HG03039 (cell line): ENCODE results near the gene ENO2.

Experiments
- ATAC-seq: cut with Tn5 transposase; IDR thresholded peaks from one replicate; pipeline ENCODE4 v1.9.1; 2021; ENCODE audit warnings: mild to moderate bottlenecking, moderate library complexity; ENCODE audit not compliant: unreplicated experiment

The ENO2 gene

DNA sequence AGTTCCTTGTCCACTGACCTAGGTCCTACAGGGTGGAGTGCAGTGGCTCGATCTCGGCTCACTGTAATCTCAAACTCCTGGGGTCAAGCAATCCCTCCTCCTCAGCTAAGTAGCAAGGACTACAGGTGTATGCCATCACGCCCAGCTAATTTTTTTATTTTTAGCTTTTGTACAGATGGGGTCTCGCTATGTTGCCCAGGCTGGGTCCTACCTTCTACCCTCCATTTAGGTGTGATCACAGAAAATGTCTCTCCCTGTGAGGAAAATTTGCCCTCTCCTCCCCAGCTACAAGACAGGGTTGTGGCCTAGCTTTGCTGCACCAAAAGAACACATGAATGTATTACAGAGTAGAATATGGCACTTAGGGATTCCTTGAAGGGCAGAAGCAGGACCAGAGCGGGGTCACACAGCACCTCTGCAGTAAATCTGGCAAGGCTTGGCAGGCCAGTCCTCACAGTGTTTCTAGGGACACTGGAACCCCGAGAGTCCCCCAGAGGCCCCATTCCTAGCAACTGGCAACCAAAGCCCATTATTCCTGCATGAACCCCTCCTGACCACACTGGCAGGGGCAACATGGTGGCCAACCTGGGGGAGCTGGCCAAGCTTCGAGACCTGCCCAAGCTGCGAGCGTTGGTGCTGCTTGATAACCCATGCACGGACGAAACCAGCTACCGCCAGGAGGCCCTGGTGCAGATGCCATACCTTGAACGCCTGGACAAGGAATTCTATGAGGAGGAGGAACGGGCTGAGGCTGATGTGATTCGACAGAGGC lies 2.0 kb upstream of the ENO2 start:
- ATAC-seq, result no peak

DNA sequence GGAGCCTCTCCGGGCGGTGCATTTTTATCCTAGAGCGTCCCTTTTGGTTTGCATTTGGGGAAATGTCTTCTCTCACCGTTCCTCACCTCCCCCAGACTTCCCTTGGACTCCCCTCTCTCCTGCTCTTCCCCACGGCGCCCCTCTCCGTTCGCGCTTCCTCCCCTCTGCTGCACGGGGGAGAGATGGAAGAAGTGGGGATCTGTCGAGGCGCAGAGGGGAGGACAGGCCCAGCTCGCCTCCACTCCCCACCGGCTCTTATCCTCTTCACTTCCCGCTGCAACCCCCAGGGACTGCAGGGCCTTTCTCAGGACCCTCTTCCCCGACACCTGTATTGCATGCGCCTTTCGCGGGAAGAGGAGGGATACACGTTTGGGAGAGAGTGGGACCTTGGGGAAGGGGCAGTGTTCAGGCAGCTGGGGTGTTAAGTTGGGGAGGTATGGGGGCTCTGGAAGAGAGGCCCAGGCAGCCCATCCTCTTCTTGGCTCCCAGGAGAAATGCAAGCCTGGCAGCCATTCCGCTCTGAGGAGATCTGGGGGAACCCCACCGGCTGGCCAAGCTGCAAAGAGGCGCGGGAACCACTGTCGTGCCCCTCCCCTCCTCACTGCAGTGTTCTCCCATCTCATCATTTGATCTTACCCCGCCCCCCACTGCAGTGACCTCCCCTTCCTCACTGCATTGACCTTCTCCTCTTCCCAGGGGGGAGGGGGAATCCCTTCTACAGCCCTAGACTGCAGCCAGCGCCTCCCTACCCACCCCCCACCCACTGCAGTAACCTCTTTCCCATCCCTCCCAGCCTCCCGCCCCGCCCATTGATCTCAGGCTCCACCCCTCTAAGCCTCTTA lies 788 bp downstream of the ENO2 start:
- no peak for ATAC-seq

DNA sequence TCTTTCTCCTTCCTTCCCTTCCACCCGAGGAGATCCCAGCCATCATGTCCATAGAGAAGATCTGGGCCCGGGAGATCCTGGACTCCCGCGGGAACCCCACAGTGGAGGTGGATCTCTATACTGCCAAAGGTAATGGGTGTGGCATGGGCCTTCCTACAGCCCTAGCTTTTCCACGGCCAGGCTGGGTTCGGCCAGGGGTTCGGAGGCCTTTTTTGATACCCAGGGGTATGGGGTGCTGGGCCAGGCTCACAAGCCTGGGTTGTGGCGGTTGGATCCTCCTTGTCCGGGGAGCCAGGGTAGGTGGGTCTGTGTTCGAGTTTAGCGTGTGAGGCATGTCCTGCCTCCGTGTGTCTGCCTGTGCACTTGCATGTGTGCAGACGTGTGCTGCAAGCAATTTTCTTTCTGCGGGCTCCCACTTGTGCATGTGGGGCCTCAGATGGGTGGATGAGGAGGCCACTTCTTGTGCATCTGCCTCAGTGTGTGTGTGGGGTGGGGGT lies 1.5 kb downstream of the ENO2 start:
- ATAC-seq, result no peak

DNA sequence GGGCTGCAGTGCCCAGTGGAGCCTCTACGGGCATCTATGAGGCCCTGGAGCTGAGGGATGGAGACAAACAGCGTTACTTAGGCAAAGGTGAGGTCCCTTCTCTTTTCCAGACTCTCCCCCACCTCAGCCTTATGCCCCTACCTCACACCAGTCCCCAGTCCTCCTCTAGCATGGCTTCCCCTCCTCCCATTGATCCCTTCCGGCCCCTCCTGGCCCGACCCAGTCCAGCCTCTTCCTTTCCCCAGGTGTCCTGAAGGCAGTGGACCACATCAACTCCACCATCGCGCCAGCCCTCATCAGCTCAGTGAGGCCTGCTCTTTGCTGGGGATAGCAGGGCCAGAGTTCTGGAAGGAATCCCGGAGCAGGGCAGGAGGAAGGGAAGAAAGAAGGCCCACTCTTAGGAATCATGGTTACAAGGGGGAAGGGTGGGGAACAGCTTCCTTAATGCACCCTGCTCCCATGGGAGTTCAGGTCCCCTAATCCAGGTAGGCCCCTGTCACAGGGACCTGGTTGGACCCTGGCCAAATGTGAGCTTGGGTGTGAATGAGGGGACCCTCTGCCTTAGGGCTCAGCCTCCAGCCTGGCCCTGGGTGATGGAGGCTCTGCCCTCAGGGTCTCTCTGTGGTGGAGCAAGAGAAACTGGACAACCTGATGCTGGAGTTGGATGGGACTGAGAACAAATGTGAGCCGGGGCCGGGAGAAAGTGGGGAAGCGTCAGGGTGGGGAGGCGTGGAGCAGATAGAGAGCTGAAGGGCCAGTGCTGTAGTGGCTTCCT lies 2.2 kb downstream of the ENO2 start:
- ATAC-seq, result no peak

DNA sequence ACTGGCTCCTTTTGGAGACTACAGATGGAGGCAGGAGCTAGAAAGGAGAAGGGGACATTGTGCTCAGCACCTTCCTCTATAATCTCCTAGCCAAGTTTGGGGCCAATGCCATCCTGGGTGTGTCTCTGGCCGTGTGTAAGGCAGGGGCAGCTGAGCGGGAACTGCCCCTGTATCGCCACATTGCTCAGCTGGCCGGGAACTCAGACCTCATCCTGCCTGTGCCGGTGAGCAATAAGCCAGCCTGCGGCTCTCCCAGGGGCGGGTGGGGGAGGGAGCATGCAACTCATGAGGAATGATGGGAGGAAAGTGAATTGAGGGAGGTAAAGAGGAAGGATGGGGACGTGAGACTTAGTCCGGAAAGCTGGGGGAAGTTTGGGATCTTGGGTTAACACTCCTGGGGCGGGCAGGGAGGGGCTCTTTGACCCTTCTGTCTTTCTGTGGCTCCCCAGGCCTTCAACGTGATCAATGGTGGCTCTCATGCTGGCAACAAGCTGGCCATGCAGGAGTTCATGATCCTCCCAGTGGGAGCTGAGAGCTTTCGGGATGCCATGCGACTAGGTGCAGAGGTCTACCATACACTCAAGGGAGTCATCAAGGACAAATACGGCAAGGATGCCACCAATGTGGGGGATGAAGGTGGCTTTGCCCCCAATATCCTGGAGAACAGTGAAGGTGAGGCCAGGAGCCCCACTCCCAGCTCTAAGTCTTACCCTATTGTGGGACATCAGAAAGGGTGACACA lies 3.3 kb downstream of the ENO2 start:
- no peak for ATAC-seq

DNA sequence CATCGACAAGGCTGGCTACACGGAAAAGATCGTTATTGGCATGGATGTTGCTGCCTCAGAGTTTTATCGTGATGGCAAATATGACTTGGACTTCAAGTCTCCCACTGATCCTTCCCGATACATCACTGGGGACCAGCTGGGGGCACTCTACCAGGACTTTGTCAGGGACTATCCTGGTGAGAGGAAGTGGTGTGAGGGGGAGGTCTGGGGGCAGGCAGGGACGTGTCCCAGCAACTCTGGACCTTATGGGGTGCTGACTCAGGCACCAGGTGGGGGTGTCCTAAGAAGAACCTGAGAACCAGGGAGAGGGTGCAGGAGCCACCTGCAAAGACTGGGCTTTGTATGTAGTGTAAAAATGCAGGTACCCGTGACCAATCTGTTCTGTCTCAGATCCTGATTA lies 5.2 kb downstream of the ENO2 start:
- ATAC-seq, result no peak

DNA sequence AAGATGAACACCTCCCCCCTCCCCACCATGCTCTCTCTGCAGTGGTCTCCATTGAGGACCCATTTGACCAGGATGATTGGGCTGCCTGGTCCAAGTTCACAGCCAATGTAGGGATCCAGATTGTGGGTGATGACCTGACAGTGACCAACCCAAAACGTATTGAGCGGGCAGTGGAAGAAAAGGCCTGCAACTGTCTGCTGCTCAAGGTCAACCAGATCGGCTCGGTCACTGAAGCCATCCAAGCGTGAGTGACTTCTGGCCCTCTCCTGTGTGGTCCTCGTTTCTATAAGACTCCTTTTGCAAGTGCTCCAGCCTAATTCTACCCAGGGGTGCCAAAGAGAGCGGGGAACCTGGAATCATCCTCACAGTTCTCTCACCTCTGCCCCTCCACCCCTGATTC lies 7.2 kb downstream of the ENO2 start:
- ATAC-seq, result no peak

DNA sequence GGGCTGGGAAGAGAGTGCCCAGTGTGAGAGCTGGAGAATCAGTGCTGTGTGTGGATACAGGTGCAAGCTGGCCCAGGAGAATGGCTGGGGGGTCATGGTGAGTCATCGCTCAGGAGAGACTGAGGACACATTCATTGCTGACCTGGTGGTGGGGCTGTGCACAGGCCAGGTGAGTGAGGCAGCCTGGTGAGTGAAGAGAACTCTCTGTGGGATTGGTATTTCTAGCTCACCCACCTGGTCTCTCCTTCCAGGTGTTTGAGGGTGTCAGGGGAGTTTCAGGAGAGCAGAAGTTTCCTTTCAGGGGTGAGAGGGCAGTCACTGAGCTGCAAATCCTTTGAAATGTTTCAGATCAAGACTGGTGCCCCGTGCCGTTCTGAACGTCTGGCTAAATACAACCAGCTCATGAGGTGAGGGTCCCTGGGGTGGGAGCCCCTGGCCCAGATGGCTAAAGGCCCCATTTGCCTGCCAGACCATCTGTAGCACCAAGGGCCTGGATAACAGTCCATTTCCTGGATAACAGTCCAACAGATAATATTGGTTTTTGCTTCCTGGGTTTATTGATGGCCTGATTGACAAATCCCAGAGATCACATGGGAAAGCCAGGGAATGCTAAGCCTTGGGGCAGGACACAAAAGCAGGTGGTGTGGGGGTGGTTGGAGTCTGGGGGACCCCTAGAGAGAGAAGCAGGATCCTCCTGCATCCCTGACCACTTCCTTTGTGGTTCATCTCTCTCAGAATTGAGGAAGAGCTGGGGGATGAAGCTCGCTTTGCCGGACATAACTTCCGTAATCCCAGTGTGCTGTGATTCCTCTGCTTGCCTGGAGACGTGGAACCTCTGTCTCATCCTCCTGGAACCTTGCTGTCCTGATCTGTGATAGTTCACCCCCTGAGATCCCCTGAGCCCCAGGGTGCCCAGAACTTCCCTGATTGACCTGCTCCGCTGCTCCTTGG lies 7.9 kb downstream of the ENO2 start:
- no peak for ATAC-seq

DNA sequence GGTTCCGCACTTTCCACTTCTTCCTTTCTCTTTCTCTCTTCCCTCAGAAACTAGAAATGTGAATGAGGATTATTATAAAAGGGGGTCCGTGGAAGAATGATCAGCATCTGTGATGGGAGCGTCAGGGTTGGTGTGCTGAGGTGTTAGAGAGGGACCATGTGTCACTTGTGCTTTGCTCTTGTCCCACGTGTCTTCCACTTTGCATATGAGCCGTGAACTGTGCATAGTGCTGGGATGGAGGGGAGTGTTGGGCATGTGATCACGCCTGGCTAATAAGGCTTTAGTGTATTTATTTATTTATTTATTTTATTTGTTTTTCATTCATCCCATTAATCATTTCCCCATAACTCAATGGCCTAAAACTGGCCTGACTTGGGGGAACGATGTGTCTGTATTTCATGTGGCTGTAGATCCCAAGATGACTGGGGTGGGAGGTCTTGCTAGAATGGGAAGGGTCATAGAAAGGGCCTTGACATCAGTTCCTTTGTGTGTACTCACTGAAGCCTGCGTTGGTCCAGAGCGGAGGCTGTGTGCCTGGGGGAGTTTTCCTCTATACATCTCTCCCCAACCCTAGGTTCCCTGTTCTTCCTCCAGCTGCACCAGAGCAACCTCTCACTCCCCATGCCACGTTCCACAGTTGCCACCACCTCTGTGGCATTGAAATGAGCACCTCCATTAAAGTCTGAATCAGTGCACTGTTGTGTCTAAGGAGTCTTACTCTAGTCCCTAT lies 8.8 kb downstream of the ENO2 start:
- ATAC-seq, result no peak

DNA sequence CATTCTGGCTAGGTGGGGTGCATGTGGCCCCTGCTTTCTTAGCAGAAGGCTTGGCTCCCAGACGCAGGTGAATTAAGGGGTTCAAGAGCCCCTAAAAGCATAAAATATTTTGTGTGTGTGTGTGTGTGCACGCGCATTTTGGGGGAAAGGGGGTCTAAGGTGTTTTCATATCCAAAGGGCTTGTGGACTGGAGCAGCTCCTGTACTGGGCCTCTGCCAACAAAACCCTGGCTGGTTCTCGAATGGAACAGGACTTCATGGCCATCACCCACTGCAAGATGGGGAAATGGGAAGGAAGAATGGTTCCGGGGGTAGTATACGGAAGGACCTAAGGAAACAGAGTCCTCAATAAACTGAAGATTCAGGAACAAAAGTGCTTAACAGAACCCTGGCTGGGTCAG lies 9.5 kb downstream of the ENO2 start:
- ATAC-seq, result no peak

DNA sequence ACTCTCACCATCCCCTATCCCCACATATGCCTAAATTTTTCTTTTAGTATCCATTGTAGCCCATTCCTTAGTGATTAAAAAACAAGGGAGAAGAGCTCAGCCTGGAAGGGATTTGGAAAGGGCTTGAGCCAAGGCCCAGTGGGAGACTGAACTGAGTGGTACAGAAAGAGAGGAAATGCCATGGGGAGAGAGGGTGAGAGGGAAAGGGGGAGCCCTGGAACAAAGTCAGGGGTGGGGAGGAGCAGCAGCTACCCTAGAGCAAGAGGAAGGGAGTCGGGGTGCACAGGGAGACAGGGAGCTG lies 10.8 kb downstream of the ENO2 start:
- ATAC-seq, result no peak

DNA sequence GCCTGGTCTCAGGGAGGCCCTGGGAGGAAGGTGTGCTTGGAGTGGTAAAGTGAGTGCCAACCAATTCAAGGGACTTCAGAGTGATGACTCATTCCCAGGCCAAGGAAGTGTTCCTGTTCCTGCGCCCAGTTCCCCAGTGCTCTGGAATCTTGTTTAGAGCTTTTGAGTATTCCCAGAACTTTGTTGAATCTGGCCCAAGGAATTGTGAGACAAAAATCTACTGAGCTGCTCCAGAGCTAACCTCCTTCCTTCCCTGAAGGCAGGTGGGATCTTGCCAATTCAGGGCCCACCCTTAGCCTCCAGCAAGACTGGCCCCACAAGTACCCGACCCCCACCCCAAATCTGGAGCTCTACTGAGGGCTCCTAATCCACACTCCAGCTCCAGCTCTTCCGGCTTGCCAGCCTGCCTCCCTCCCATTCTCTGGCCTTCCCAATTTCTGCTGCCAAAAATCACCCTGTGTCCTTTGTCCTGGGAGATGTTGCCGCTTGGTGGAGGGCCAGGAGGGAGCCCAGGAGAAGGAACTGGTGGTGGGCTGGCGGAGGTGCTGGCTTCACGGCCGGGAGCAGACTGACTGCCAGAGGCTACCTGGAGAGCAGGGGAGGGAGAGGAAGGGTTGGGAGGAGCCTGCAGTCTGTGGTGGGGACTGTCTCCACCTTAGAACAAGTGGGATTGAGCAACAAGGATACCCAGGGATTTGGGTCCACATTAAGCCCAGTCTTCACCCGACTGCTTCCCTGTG lies 11.3 kb downstream of the ENO2 start:
- ATAC-seq, result no peak

DNA sequence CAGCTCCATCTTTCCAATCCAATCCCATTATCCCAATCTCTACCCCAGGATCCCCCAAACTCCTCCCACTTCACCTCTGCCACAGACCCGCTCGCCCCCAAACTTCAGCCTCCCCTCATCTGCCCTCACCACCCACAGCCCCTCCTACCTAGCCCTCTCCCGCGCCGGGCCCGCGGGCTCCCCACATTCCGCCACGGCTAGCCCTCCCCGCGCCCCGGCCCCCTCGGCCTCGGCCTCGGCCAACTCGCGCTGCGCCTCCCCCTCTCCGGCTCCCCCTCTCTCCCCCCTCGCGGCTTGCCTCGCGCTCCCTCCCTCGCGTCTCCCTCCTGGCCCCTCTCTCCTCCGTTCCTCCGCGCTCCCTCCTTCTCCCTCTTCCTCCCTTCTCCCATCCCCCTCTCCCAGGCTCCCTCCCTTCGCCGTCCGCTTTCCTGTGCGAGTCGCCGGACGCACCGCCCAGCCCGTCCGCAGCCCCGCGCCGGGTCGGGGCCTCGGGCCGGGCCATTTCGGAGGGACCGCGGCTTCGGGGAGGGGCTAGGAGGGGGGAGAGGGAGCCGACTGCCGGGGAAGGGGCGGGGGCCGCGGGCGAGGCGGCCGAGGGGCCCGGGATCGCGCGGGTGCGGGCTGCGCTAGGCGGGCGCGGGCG lies 13.1 kb downstream of the ENO2 start, which contains the start of gene ATN1:
TSS of gene ATN1 (plus strand) at position 581 of the 643 bp plus-strand sequence. CDS start 6,043 bp downstream, outside the sequence.
- ATAC-seq, result no peak

DNA sequence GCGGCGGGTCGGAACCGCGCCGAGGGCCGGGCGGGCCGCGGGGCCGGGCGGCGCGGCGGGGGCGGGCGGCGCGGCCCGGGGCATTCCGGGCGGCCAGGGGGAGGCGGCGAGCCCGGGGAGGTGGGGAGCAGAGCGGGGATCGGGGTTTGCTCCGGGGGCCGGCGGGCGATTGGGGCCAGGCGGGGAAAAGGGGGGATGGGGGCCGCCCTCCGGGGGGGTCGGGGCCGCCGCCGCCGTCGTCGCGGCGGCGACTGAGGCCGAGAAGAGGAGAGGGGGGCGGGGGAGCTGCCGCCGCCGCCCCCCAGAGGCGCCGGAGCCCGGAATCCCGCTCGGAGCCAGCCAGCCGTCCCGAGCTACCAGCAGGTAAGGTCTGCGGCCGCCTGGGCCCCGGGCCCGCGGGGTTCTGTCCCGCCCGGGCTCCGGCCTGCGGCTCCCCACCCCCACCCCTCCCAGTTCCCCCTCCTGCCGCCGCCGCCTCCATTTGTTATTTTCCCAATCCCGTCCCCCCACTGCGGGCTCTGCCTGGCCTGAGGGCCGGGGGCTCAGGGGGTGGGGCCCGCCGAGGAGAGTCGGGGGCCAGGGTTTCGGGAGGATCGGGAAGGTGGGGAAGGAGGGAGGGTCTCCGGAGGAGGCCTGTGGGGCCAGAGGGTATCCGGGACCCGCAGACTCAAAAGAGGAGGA lies 13.8 kb downstream of the ENO2 start:
- ATAC-seq, result no peak

DNA sequence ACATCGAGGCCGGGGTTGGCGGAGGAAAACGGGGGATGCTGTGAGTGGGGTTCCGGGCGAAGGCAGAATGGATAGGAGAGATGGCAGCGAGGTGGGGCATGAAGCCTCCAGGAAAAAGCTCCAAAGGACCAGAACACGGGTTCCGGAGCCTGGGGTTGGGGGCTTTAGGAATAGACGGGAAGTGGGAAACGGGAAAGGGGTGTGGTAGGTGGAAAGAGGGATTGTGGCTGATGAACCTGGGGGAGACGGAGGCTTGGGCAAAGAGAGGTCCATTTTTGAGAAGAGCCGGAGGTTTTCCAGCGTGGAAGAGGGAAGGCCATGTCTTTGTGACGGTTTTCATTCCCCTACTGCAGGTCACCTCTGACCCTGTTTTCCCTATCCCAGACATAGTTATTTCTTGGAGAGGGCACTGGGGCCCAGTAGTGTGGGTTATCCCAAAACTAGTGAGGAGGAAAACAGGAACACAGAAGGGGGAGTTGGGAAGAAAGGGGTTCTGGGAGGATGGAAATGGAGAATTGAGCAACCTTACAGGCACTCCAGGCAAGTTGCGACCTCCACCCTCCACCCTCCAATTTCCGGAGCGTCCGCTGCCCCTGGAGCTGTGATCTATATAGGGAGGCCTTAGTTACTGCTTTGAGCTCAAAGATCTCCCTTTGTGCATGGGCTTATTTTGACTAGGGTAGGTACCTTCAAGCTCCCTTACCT lies 14.5 kb downstream of the ENO2 start:
- ATAC-seq, result no peak
